GM19452 (cell line): ENCODE measurements around the gene DENND2A.
"Not testable (repeated sequence)": the region's sequence is repeated elsewhere in the genome, so short reads cannot be mapped to it uniquely, and the experiment has no call there.

Source experiments
- ATAC-seq: cut with Tn5 transposase; IDR thresholded peaks from one replicate; pipeline ENCODE4 v1.9.1; 2021; ENCODE audit not compliant: unreplicated experiment

DENND2A gene, protein sequence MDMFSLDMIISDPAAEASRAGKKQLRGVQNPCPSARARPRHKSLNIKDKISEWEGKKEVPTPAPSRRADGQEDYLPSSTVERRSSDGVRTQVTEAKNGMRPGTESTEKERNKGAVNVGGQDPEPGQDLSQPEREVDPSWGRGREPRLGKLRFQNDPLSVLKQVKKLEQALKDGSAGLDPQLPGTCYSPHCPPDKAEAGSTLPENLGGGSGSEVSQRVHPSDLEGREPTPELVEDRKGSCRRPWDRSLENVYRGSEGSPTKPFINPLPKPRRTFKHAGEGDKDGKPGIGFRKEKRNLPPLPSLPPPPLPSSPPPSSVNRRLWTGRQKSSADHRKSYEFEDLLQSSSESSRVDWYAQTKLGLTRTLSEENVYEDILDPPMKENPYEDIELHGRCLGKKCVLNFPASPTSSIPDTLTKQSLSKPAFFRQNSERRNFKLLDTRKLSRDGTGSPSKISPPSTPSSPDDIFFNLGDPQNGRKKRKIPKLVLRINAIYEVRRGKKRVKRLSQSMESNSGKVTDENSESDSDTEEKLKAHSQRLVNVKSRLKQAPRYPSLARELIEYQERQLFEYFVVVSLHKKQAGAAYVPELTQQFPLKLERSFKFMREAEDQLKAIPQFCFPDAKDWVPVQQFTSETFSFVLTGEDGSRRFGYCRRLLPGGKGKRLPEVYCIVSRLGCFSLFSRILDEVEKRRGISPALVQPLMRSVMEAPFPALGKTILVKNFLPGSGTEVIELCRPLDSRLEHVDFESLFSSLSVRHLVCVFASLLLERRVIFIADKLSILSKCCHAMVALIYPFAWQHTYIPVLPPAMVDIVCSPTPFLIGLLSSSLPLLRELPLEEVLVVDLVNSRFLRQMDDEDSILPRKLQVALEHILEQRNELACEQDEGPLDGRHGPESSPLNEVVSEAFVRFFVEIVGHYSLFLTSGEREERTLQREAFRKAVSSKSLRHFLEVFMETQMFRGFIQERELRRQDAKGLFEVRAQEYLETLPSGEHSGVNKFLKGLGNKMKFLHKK

DNA sequence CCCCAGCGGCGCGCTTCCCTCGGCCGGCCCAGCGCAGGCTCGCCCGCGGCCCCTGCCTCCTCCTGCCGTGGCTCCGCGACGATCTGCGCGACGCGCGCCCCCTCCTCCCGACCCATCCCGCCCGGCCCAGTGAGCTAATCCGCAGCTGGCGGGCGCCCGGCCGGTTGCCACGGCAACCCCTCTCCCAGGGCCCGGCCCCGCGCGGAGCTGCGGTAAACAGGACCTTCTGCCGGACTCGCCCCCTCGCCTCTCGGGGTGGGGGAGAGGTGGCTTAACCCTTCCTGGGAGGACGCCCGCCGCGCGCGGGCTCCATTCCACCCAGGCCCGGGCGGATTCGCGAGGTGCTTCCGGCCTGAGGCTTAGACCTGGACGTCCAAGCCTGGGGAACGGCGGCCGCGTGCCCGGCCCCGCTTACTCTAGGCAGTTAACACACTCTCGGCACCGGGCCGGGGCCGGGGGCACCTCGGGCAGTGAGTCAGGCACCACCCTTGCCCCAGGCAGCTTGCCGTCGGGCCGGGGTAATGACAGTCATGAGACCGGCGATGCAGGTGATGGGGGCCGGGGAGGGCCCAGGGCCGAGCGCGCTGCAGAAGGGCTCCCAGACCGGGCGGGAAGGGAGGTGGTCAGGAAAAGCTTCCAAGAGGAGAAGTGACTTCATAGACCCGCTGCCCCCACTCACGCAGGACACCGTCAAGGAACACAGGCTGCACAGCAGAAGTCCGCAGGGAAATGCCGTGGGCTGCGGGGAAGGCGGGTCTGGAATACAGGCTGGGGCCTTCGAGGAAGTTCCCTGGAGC is at the start of gene DENND2A:
DENND2A (minus strand) TSS at position 87 of the 797 bp plus-strand sequence. CDS start 38,416 bp downstream, outside the sequence.
- ATAC-seq = no peak

DNA sequence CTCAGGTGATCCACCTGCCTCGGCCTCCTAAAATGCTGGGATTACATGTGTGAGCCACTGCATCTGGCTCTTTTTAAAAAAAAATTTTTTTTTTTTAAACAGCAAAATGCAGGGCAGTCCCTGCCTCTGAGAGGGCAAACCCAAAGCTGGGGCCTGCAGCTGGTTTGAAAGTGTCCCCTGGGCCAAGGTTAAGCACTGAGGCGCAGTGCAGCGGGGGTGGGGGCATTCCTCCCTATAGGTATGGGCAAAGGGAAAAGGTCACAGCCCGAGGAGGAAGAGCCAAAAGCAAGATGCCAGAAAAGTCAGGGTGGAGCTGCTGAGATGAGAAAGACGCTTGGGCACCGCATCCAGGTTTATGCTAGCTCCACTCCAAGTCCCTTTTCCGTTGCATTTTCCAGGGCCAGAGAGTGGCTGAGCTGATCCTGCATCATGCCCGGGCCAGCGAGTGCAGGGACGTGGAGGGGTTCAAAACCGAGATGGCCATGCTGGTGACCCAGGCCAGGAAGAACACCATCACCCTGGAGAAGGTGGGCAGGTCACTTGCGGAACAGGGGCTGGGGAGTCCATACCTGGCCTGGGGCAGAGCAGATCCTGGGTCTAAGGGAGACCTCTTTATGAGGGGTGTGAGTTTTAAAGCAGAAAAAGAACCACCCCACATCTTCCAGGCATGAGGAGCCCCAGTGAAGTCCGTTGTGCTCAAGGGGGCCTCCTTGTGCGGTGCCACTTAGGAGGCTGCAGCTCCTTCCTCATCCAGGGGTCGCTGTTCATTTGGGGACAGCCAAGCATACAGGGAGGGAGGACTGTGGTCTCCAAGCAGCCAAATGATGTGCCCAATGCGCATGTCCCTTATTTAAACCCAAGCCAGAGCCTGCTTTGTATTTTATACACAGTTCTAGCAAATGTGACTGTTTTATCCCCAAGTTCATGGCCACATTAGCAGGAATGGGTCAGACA is 48.9 kb upstream of the DENND2A start:
- ATAC-seq = no peak

DNA sequence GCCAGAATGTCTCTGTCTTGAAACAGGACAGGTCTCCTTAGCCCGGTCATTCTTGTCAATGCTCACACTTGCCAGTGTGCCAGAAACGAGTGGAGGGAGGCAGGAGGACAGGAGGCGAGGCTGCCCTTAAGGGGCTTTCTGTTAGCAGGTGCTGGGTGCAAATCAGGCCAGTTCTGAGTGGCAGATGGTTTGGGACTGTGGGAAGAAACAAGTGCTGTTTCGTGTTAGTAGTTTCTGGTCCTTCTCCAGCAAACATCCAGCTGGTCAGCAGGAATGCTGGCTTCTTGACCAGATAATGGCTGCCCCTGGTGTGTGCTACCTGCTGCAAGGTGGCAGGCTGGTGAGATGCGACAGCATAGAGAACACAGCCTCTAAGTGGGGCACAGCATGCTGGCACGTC is 47.7 kb upstream of the DENND2A start:
- no peak for ATAC-seq

DNA sequence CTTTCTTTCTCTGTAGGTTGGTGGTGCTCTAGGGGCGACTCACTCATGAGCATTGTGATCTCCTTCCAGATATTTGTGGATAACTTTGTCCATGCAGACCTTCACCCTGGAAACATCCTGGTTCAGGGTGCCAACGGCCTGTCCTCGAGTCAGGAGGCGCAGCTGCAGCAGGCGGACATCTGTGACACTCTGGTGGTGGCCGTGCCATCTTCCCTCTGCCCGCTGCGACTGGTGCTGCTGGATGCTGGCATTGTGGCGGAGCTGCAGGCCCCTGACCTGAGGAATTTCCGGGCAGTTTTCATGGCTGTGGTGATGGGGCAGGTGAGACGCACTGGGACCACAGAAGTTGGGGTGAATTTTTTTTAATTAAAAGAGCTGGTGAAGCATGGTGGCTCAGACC is 46.3 kb upstream of the DENND2A start:
- ATAC-seq = no peak

DNA sequence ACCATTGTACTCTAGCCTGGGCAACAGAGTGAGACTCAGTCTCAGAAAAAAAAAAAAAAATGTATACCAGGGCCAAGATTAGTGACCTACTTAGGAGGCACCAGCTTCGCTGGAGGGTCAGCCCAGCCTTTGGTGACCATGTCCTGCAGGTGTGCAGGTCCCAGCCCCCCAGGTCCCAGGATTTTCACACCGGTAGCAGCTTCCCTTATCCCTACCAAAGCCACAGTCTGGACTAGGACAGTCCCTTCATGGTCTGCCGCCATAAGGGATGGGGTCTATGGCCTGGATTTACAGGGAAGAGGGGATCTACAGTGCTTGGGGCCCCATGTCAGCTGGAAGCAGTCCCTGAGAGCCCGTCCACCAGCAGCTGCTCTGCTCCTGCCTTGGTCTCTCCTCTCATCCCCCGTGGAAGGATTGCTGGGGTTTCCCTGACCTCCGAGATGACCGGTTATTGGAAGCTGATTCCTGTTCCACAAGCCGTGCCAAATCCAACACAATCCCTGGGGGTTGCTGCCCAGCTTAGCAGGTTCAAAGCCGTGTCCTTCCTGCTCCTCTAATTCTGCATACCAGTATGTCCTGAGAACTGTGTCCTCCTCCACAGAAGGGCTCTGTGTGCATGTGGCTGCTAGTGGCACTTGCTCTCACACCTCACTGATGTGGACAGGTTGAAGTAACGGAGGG is 44.9 kb upstream of the DENND2A start:
- no peak for ATAC-seq

DNA sequence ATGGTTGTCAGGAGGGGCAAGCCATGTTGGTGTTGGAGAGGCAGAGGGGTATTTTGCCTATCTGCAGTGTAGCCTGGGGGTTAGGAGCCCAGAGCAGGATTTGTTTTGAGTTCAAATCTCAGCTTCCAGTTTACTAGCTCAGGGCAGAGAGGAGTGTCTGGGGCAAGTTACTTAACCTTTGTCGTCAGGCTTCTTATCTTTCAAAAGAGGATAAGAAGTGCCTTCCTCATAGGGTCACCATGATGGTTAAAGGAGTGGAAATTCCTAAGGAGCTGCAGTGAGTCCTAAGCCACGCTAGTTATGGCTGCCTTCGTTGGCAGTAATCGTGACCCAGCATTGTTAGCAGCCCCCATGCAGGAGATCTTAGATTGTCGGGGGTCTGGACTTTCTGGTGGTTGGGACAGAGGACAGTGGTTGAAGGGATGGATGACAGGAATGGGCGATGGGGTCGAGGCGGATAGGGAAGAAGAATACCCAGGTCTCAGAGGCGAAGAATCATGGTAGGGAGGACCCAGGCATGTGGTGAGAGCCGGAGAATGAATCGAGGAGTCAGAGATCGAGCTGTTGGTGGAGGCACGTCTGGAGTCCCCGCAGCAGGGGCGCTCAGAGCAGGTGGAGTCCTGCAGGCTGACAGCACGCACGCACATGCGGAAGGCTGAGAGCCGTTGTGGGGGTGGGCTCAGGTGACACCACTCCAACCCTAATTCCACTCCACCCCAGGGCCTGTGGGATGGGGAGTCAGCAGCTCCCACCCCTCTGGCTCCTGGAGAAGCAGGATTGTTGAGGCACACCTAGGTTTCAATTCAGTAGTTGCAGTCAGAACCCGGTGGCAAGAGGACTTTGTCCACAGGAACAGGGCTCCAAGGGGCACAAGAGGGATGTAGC is 43.7 kb upstream of the DENND2A start:
- ATAC-seq = no peak

DNA sequence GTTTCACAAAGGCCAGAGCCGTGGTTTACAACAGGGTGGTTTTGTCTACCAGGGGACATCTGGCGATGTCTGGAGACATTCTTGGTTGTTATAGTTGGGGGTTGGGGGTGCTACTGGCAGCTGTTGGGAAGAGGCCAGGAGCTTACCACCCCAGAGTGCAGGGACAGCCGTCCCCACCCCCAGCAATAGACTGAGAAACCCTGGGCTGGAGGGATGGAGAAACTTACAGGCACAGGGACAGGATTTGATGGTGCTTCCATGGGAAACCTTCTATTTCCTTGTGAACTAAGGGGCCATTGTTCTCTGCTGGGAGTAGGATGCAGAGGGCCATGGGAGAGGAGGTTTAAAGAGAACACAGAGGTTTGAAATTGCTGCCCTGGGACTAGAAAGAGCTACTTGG is 43.0 kb upstream of the DENND2A start:
- no peak for ATAC-seq

DNA sequence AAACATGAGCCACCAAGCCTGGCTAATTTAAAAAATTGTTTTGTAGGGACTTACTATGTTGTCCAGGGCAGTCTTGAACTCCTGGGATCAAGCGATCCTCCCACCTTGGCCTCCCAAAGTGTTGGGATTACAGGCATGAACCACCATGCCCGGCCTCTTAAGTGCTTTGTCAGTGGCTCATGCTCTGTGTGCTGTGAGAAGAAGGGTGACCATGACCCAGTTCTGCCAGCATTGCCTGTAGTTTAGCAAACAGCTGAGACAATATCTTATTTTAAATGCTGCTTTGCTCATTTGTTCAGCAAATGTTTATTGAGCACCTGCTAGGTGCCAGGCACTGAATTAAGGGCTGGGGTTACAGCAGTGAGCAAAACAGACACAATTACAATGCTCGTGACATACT is 41.2 kb upstream of the DENND2A start:
- ATAC-seq = no peak

DNA sequence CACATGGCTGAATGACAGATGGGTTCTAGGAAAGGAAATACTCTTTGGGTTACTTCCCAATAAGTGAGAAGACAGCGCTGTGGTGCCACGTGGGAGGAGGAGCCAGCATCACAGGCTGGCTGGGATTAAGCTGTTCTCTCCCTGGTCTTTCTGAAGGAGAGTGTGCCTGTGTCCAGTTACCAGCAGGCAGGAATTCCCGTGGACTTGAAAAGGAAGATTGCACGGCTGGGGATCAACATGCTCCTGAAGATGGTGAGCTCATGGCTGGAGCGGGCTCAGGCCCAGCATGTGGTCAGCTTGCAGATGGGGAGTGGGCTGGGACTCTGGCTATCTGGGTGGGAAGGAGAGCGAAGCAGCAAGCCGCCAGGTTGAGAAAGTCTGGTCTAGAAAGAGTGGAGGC is 40.3 kb upstream of the DENND2A start:
- ATAC-seq = no peak

DNA sequence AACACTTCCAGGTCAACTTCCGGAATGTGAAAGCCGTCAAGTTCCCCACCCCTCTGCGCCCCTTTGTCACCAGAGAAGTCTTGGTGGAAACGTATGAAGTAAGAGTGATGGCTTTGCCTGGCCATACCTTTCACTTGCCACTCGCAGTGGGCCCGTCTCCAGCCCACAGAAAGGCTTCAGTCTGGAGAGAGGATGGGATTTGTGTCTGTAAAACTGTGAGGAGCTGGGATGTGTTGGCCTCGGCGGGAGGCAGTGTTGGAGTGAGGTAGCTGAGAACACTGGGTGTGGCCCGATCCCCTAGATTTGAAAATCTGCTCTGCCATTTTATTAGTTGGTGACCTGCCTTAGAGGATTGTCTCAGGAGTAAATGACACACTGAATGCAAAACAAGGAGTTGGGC is 38.6 kb upstream of the DENND2A start:
- ATAC-seq = no peak

DNA sequence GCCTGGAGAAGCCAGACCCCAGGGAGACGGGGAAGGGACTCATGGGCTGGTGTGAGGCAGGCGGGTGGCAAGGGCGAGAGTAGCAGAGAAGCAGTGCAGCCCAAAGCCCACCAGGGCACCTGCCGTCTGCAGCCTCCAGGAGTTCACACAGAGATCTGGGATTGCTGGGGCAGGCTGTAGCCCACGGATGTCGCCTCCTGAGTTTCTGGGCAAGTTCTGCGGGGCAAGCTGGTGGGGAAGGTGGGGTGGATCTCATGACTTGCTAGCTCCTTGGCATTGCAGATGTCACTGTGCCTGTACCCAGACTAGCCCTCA is 38.2 kb upstream of the DENND2A start:
- ATAC-seq = no peak

DNA sequence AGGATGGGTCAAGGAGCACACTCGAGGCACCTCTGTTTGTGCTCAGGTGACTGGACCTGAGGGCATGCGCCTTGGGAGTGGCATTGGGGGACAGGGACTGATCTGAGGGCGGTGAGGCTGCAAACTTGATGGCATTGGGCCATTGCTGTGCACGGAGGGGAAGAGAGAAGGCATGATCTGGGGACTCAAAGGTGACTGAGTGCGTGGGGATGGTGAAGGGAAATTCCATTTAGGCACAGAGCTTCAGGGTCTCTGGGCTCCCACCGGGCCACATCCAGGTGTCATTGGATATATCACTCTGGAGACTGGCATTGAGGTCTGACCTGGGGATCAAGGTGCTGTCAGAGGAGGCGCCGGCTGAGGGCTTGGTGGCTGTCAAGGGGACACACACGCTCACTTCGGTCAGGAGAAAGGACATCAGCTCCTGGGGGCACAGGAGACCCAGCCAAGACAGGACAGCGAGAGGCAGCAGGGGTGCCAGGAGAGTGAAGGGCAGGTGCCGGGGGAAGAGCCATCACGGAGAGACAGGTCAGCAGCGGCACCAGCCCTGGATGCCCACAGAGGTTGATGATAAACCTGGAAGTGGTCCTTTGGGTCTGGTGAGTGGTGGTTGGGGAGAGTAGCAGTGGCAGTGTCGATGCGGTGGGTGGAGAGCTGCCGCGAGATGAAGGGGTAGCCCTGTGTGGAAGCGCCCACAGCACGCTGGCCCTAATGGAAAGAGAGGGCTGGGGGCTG is 37.6 kb upstream of the DENND2A start:
- ATAC-seq = no peak

DNA sequence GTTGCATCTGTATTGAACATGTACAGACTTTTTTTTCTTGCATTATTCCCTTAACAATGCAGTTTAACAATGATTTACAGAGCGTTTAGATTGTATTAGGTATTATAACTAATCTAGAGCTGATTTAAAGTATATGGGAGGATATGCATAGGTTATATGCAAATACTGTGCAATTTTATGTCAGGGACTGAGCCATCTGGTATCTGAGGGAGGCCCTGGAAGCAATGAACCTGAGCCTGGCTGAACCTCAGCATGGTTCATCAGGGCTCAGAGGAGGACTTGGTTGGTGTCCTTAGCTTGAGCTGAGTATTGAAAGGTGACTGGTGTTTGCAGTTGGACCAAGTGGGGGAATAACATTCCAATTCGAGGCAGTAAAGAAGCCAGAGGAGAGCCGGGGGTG is 36.9 kb upstream of the DENND2A start:
- ATAC-seq = no peak

DNA sequence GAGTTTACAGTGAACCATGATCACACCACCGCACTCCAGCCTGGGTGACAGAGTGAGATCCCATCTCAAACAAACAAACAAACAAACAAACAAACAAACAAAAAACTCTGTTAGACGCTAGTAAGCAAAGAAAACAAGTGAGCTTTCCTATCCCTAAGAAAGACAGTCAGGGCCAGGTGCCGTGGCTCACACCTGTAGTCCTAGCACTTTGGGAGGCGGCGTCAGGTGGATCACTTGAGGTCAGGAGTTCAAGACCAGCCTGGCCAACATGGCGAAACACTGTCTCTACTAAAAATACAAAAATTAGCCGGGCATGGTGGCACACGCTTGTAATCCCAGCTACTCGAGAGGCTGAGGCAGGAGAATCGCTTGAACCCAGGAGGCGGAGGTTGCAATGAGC is 36.3 kb upstream of the DENND2A start:
- ATAC-seq = not testable (repeated sequence)

DNA sequence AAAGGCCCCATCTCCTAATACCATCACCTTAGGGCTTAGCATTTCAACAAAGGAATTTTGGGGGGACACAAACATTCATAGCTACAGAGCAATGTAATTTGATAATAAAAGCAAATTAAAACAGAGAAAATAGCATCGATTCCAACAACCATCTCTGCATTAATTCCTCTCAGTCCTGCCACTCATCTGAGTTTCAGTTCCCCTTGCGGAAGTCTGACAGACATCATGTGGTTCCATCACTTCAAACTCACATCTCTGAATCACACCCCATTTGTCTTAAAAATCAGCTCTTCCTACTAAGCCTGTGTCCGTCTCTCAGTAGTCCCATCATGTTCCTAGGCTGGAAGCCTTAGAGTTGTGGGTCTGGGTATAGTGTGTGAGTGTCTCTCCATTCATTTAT is 35.7 kb upstream of the DENND2A start:
- ATAC-seq = peak; percentile 57

DNA sequence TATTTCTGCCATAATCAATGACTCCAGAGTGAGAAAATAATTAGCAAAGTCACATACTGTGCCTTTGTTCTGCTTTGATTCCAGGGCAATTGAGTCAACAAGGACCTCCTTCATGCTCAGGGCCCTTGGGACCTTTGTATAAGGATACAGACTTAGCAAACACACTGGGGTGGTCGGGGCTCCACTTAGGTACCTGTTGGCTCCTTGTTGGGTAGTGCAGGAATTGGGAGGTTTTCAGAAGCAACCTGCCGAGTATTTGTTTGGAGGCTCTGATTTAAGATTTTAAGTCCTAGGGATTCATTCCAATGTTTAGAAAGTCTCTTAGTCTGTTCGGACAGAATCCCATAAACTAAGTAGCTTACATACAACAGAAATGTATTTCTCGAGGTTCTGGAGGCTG is 35.1 kb upstream of the DENND2A start:
- no peak for ATAC-seq

DNA sequence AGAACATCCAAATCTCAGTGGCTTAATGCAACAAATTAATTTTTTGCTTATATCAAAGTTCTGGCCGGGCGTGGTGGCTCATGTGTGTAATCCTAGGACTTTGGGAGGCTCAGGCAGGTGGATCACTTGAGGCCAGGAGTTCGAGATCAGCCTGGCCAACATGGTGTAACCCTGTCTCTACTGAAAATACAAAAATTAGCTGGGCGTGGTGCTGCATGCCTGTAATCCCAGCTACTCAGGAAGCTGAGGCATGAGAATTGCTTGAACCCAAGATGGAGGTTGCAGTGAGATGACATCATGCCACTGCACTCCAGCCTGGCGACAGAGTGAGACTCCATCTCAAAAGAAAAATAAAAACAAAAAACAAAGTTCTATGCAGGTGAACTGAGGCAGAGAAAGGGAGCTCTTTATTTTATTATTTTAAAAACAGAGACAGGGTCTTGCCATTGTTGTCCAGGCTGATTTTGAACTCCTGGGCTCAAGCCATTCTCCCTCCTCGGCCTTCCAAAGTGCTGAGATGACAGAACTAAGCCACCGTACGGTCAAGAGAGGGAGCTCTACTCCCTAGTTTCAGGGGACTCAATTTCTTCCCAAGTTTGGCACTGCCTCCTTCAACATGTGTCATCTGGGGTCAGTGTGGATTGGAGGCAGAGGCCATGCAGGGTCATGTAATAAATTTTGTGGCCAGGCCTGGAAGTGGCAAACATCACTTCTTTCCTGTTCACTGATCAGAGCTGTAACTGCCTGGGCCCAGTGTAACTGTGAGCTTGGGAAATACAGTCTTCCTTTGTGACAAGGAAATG is 34.5 kb upstream of the DENND2A start:
- ATAC-seq = no peak
